Loucy (cell line): Measurements from ENCODE around the gene SAP25.

Experiments used
- H2AFZ ChIP-seq: fragments of 200-600 bp; sonication (generic); 2 replicates; pipeline ENCODE4 v1.6.0; 2016; ENCODE audit warnings: antibody characterized with exemption, mild to moderate bottlenecking, low read length, moderate library complexity
- H3F3A ChIP-seq: fragments of 200-600 bp; 2 replicates; pipeline ENCODE4 v1.6.0; 2016; ENCODE audit warnings: antibody characterized with exemption, low read depth, mild to moderate bottlenecking
- H3K27me3 ChIP-seq: fragments of 200-600 bp; sonication (generic); 2 replicates; pipeline ENCODE4 v1.6.1; 2014; ENCODE audit warnings: low read length, mild to moderate bottlenecking; ENCODE audit not compliant: insufficient read depth, poor library complexity, severe bottlenecking
- H3K36me3 ChIP-seq: fragments of 200-600 bp; sonication (generic); 2 replicates; pipeline ENCODE4 v1.6.1; 2016; ENCODE audit warnings: low read length; ENCODE audit not compliant: insufficient read depth
- H3K4me1 ChIP-seq: fragments of 200-600 bp; sonication (generic); 2 replicates; pipeline ENCODE4 v1.5.1; 2014; ENCODE audit warnings: low read length, mild to moderate bottlenecking; ENCODE audit not compliant: insufficient read depth, poor library complexity, severe bottlenecking
- H3K4me2 ChIP-seq: fragments of 200-600 bp; sonication (generic); 2 replicates; pipeline ENCODE4 v1.6.0; 2014; ENCODE audit warnings: antibody characterized with exemption, low read length, low read depth, mild to moderate bottlenecking; ENCODE audit not compliant: poor library complexity, severe bottlenecking
- H3K4me3 ChIP-seq: fragments of 200-600 bp; sonication (generic); 2 replicates; pipeline ENCODE4 v1.5.1; 2014; ENCODE audit warnings: low read length, mild to moderate bottlenecking, mixed read lengths; ENCODE audit not compliant: poor library complexity, severe bottlenecking
- H3K79me2 ChIP-seq: fragments of 200-600 bp; sonication (generic); 2 replicates; pipeline ENCODE4 v1.6.1; 2014; ENCODE audit warnings: low read length; ENCODE audit not compliant: insufficient read depth
- H3K9ac ChIP-seq: fragments of 200-600 bp; sonication (generic); 2 replicates; pipeline ENCODE4 v1.6.0; 2014; ENCODE audit warnings: mild to moderate bottlenecking, low read depth, low read length, moderate library complexity; ENCODE audit not compliant: poor library complexity, severe bottlenecking
- H3K9me2 ChIP-seq: fragments of 200-600 bp; sonication (generic); replicated peaks from 2 replicates; pipeline ENCODE4 v1.6.1; 2016; ENCODE audit warnings: low read depth, low read length, mixed read lengths
- H3K9me3 ChIP-seq: fragments of 200-600 bp; sonication (generic); 2 replicates; pipeline ENCODE4 v1.6.1; 2014; ENCODE audit warnings: mild to moderate bottlenecking, antibody characterized with exemption, low read length, low read depth; ENCODE audit not compliant: insufficient read depth
- H4K20me1 ChIP-seq: fragments of 200-600 bp; sonication (generic); 2 replicates; pipeline ENCODE4 v1.6.0; 2014; ENCODE audit warnings: antibody characterized with exemption, low read length, mild to moderate bottlenecking; ENCODE audit not compliant: insufficient read depth, poor library complexity, severe bottlenecking
- CTCF ChIP-seq: fragments of 200-600 bp; sonication (generic); conservative IDR thresholded peaks from 2 replicates; pipeline ENCODE4 v1.5.1; 2014; ENCODE audit warnings: mild to moderate bottlenecking, antibody characterized with exemption, low read length
- EZH2phosphoT487 ChIP-seq: fragments of 200-600 bp; IDR thresholded peaks from 2 replicates; pipeline ENCODE4 v1.6.1; 2018; ENCODE audit warnings: antibody characterized with exemption, mild to moderate bottlenecking, moderate library complexity, borderline replicate concordance

SAP25 gene

GRCh38 chr7:100563100-100563564 is 10.6 kb downstream of the SAP25 start:
- Histone ChIP-seq H4K20me1 (no peaks in the 10 kb centered on the region), H3K4me2 (no peak overlapping the region), H3K9me3 (no peaks in the 10 kb centered on the region), H2AFZ (no peak overlapping the region), H3K36me3 (no peaks in the 10 kb centered on the region), H3K4me3 (no peak overlapping the region), H3K9me2 (no peaks in the 10 kb centered on the region), H3K9ac (no peak overlapping the region), H3K79me2 (no peaks in the 10 kb centered on the region), H3K4me1 (peaks cover 16% of the 10 kb centered on the region), H3K27me3 (no peaks in the 10 kb centered on the region), H3F3A (no peaks in the 10 kb centered on the region)
- TF ChIP-seq CTCF = no peak
- TF ChIP-seq EZH2phosphoT487 = no peak

GRCh38 chr7:100562195-100563099 is 11.3 kb downstream of the SAP25 start:
- TF ChIP-seq CTCF (no peak), EZH2phosphoT487 (no peak)
- H3K9me2 ChIP-seq = no peaks in the 10 kb centered on the region
- no peaks in the 10 kb centered on the region for H3F3A ChIP-seq
- H4K20me1 ChIP-seq = no peaks in the 10 kb centered on the region
- H3K79me2 ChIP-seq = no peaks in the 10 kb centered on the region
- no peak overlapping the region for H2AFZ ChIP-seq
- H3K4me2 ChIP-seq = no peak overlapping the region
- no peak overlapping the region for H3K9ac ChIP-seq
- no peak overlapping the region for H3K4me3 ChIP-seq
- no peaks in the 10 kb centered on the region for H3K9me3 ChIP-seq
- H3K27me3 ChIP-seq = no peaks in the 10 kb centered on the region
- peaks cover 9% of the 10 kb centered on the region for H3K4me1 ChIP-seq
- no peaks in the 10 kb centered on the region for H3K36me3 ChIP-seq

DNA sequence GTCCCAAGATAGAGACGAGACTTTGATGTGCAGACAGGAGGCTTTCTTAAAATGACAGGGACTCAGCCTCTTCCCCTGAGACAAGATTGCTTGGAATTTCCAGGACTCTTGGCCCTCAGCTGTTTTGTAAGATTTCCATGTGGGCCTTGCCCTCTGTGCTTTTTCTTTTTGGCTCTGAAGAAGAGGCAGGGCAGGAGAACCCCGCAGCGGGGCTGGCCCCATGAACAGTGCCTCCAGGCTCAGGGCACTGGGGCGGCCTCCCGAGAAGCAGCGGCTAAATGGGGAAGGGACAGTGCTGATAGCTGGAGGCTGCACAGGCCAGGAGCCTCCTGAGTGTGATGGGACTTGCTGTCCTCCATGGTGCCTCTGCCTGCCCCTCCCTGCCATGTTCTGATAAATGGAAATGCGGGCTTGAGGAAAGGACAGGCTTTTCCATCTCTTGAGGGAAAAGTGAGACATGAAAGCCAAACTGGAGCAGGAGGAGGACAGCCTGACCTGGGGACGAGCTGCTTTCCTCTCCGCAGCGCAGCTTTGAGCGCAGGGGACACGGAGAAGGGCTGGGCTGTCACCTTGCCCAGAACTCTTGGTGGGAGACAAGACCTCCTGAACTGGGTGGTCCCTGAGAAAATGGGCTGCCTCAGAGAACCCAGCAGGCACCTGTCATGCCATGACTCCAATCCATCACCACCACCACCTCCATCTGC is 12.1 kb downstream of the SAP25 start:
- H2AFZ ChIP-seq = no peak overlapping the region
- no peak overlapping the region for H3K4me2 ChIP-seq
- H3F3A ChIP-seq = no peaks in the 10 kb centered on the region
- no peak overlapping the region for H3K4me3 ChIP-seq
- H3K9me3 ChIP-seq = no peaks in the 10 kb centered on the region
- H3K9me2 ChIP-seq = no peaks in the 10 kb centered on the region
- H3K4me1 ChIP-seq = peaks cover 1% of the 10 kb centered on the region
- H3K27me3 ChIP-seq = no peaks in the 10 kb centered on the region
- no peaks in the 10 kb centered on the region for H4K20me1 ChIP-seq
- no peaks in the 10 kb centered on the region for H3K36me3 ChIP-seq
- no peak for TF ChIP-seq CTCF
- TF ChIP-seq EZH2phosphoT487 = no peak
- no peaks in the 10 kb centered on the region for H3K79me2 ChIP-seq
- no peak overlapping the region for H3K9ac ChIP-seq
